HG03159 (cell line): ENCODE data around the gene RPS27.
"Not testable (repeated sequence)": the region's sequence is repeated elsewhere in the genome, so short reads cannot be mapped to it uniquely, and the experiment has no call there.

Experiments used
- ATAC-seq: cut with Tn5 transposase; IDR thresholded peaks from one replicate; pipeline ENCODE4 v1.9.1; 2021; ENCODE audit warnings: mild to moderate bottlenecking, moderate library complexity; ENCODE audit not compliant: unreplicated experiment

The RPS27 gene

DNA sequence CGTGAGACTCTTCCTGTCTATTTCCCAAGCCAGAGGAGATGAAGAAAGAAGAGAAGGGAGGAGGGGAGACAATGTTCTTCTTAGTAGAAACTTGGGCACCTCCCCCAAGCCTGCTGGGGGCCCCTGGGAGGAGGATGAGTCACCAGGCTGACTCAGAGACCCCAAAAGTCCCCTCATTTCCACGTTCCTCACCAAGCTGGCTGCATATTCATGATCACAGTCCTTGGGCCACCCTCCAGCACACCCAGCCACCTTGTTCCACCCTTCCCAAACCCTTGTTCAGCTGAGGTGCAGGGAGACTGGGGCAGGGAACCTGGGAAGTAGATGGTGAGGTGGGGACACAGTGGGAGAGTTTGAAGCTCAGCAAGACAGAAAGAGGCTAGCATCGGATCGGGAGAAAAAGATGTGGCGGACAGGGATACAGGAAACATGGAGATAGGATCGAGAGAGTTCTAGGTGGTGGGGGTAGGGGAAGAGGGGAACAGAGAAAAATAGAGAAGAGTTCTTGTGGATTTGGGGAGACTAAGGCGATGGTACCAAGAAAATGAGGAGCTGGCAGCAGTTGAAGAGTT lies 5.1 kb upstream of the RPS27 start:
- no peak for ATAC-seq

DNA sequence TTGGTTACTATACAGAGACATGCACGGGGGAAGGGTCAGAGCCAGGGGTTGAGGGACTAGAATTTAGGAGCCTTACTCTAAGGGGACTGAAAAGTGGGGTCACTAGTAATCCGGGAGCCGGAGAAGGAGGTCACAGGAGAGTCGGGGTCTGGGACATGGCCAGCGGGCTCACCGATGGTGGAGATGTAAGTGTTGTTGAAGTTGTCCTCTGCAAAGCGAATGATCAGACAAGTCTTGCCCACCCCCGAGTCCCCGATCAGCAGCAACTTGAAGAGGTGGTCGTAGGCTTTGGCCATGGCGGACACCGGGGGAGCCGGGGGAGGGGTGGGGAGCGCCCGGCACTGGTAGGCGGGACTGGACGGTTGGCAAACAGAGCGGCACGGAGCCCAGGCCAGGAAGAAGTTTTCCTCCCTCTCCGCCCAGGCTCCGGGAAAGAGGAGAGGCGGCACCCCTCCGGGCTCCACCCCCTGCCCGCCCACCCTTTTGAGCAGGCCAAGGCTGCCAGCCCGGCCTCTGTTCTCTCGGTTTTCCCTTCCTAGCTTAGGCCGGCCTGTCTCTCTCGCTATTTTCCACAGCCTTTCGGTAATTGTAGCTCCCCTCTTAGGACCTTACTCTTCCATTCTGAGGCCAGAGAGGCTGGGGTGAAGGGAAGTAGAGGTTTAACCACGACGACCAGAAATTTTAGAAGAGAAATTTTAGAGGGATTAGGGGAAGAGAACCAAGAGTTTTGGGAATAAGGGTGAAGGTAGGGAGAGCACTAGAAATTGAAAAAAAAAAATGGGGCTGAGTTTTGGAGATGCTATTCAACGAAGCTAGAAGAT lies 4.4 kb upstream of the RPS27 start, which contains the start of gene RAB13:
Gene RAB13, minus strand, starts transcription at position 399 of the 821 bp plus-strand sequence. Its CDS starts 103 bp downstream, at position 296.
- no peak for ATAC-seq

DNA sequence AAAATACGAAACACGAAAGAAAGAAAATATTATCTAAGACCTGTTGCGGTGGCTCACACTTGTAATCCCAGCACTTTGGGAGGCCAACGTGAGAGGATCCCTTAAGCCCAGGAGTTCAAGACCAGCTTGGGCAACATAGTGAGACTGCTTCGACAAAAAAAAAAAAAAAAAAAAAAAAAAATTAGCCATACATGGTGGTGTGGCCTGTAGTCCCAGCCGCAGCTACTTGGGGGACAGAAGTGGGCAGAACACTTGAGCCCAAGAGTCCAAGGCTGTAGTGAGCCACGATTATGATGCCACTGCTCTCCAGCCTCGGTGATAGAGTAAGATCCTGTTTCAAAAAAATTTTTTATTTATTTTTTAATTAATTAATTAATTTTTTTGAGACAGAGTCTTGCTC lies 2.9 kb upstream of the RPS27 start:
- no peak for ATAC-seq

DNA sequence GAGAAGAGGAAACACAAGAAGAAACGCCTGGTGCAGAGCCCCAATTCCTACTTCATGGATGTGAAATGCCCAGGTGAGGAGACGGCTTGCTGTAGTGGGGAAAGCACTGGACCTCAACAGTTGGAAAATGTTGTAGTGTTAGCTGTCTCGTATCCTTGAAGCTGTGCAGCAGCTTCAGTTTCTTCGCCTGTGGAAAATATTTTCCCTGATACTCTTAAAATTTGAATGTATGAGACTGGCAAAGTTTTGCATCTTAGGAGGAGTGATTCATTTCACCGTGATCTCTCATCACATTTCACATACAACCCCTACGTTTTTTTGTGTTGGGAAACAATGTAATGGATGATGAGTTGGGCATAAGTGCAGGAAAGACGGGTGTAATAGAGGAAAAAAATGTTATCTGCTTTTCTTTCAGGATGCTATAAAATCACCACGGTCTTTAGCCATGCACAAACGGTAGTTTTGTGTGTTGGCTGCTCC lies 629 bp downstream of the RPS27 start:
- ATAC-seq, result no peak

DNA sequence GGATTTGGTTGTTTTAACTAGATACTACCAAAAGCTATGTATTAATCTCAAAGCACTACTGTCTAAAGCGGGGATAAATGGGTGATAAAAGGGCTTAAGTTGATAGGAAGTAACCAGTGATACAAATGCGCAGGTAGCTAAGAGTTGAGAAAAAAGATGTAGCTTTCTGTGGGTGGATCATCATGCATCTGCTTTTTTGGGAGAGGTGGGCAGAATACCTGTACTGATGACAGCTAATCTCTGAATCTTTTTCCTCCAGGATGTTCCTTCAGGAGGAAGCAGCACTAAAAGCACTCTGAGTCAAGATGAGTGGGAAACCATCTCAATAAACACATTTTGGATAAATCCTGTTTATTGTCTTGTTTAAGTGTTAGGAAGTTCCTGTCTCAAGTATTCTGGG lies 1.2 kb downstream of the RPS27 start:
- no peak for ATAC-seq

DNA sequence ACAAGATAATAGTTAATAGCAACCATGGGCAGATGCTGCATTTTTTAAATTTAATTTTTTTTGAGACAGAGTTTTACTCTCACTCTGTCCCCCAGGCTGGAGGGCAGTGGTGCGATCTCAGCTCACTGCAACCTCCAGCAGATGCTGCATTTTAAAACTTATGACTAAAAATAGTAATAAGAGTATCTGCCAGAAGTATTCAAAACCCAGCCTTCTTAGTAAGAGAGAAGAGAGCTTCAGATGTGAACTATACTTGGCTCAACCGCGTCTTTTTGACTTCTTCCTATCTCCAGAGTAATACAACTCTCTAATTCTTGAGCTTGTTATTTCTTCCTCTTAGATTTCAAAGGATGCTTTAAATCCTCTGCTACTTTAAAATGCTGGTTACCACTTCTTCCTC lies 4.6 kb downstream of the RPS27 start:
- no peak for ATAC-seq

DNA sequence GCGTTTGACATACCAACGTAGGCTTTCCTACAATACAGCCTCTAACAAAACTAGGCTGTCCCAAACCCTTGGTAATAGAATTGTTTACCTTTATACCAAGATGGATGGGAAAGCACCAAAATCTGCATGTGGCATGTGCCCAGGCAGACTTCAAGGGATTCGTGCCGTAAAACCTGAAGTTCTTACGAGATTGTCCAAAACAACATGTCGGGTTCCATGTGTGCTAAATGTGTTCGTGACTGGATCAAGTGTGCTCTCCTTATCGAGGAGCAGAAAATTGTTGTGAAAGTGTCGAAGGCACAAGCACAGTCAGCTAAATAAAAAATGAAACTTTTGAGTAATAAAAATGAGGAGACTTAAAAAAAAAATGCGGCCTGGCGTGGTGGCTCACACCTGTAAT lies 5.1 kb downstream of the RPS27 start:
- ATAC-seq, result no peak

DNA sequence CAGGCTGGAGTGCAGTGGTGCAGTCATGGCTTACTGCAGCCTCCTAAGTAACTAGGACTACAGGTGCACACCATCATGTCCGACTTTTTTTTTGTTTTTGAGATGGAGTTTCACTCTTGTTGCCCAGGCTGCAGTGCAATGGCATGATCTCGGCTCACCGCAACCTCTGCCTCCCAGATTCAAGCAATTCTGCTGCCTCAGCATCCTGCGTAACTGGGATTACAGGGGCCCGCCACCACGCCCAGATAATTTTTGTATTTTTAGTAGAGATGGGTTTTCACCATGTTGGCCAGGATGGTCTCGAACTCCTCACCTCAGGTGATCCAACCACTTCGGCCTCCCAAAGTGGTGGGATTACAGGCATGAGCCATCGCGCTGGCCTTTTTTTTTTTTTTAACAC lies 6.3 kb downstream of the RPS27 start:
- not testable (repeated sequence) for ATAC-seq

DNA sequence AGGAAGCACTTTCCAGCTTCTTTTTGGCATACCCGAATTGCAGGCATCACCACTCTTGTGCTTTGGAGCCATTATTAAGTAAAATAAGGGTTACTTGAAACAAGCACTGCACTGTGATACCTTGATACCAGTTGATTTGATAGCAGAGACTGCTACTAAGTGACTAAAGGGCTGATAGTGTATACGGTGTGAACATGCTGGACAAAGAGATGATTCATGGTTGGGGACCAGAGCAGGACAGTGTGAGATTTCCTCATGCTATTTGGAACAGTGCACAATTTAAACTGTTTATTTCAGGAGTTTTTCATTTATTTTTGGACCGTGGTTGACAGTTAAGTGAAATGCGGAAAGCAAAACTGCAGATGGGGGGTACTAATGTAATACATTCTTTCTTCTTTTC lies 9.9 kb downstream of the RPS27 start:
- ATAC-seq, result no peak

DNA sequence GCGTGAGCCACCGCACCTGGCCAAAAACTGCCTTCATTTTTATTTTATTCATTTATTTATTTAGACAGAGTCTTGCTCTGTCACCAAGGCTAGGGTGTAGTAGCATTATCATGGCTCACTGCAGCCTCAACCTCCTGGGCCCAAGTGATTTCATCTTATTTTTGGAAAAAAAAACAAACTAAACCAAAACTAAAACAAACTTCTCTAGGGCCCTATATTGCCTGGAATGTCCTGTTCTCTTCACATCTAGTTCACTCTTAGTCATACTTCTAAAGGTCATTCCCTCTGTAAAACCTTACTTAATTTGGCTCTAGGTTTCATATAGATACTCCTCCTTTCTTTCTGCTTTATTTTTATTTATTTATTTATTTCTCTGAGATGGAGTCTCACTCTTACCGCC lies 15.6 kb downstream of the RPS27 start:
- ATAC-seq, result no peak

DNA sequence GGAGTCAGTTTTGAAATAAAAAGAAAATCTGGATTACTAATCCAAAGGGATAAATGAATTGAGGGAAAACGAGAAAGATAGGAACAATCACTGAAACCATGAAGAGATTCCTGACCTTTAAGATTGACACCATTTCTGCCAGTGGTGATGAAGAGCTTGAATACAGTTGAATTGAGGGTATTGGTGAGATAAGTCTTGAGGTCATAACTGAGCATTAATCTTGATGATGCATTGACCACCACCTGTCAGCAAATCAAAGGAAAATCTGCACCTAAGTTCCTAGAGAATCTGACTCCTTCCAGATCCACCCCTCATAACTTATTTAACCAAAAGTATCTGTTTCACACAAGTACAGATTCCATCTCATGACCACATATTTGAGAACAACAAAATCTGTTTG lies 21.6 kb downstream of the RPS27 start:
- no peak for ATAC-seq

DNA sequence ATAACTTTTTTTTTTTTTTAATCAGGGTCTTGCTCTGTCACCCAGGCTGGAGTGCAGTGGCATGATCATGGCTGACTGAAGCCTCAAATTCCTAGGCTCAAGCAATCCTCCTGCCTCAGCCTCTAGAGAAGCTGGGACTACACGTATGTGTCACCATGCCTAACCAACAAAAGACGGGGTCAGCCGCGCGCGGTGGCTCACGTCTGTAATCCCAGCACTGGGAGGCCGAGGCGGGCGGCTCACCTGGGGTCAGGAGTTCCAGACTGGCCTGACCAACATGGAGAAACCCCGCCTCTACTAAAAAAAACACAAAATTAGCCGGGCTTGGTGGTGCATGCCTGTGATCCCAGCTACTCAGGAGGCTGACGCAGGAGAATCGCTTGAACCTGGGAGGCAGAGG lies 22.0 kb downstream of the RPS27 start:
- ATAC-seq, result not testable (repeated sequence)

DNA sequence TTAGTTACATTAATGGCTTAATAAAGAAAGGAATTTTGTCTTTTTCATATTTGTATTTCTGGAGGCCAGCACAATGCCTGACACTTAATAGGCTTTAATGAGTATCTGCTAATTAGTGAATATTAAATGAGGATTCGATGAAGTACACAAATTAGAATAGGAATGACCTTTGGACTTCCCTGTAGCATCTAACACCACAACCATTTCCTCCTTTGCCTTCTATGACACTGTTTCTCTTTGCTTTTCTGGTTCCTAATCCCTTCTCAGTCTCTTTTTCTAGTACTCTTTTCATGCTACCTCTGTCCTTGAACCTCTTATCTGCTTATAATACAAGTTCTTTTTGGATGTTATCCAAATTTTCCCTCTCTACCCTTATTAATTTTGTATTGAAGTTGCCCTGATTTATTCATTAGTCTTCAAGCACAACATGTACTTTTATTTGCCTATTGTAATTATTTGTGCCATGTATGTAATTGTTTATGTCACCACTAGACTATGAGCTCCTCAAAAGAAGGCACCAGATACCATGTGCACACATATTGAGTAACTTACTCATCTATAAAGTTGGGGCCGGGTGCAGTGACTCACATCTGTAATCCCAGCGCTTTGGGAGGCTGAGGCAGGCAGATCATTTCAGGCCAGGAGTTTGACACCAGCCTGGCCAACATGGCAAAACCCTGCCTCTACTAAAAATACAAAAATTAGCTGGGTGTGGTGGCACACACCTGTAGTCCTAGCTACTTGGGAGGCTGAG lies 23.8 kb downstream of the RPS27 start:
- no peak for ATAC-seq

DNA sequence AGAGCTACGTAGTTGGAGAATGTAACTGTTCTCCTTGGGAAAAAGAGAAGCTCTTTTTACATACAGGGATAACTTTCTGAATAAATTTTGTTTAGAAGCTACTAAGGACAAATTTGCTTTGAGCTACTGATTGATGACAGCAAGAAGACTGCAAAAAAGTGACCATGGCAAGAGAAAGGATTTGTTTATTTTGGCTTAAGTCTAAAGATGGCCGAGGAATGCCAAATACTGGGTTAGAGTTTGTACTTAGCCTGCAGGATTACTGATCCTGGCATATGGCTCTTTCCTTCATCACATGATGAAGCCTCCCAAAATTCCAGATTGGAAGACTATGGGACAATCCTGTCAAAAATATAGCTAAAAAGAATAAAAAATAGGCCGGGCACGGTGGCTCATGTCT lies 28.7 kb downstream of the RPS27 start:
- no peak for ATAC-seq

DNA sequence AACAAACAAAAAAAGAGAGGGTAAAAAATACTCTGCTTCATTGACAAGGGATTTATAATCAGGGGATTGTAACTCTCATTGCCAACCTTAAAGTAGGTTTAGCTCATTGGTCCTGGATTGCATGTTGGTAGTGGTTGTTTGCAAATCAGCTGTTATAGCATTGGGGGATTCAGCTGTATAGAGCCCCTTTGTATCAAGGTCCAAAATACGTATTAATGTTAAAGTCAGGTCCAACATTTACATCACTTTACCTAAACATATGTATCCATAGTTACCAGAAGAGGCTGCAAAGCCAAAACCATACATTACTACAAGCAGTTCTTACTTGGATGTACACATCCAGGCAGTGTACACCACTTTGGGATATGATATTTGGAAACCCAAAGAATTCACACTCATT lies 29.4 kb downstream of the RPS27 start:
- no peak for ATAC-seq

DNA sequence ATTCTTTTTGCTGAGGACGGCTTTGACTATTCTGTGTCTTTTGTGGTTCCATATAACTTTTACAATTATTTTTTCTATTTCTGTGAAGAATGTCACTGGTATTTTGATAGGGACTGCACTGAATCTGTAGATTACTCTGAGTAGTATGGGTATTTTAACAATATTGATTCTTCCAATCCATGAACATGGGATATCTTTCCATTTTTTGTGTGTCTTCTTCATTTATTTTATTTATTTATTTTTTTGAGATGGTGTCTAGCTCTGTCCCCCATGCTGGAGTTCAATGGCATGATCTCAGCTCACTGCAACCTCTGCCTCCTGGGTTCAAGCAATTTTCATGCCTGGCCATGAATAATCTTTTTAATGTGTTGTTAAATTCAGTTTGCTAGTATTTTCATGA lies 43.1 kb downstream of the RPS27 start:
- ATAC-seq, result not testable (repeated sequence)
